ENCODE data around the gene FRY.

Gene FRY

DNA sequence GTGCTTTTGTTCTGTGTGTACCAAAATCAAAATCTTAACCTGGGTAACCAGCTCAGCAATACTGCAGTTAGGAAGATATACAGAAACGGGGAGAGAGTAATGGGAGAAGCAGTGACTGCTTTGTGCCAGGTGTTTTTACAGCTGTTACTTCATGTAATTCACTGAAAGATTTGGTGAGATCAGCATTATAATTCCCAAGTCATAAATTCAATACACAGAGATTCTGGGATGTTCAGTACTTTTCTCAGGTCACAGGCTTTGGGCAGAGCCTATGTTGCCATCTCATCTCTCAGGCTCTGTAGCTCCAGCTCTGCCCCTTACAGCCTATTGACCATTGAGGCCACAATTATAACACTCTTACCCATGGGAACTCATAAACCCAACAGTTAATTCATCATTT, 145.1 kb downstream of the FRY start:
- DNase-seq, result no peak
- in situ Hi-C loops (cut with HindIII; ENCODE audit: low pct_ligation_motif_present, low pct_unique_long_range_greater_than_20kb, low sequenced_read_pairs), result no loop called here

DNA sequence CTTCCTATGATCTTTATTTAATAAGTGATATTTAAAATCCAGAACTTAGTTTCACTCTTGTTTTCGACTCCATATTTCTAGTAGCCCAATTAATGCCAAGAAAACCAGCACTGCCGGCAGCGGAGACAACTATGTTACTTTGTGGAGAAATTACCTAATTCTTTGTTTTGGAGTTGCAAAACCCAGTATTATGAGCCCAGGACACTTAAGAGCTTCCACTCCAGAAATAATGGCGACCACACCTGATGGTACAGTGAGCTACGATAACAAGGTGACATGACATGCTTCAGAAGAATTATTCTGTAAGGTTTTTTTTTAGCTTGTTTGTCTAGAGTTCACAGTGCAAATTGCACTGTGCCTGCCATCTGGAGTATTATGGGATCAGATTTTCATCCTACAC, 147.2 kb downstream of the FRY start:
- no peak for DNase-seq
- in situ Hi-C loops (cut with HindIII; ENCODE audit: low pct_ligation_motif_present, low pct_unique_long_range_greater_than_20kb, low sequenced_read_pairs), result no loop called here

DNA sequence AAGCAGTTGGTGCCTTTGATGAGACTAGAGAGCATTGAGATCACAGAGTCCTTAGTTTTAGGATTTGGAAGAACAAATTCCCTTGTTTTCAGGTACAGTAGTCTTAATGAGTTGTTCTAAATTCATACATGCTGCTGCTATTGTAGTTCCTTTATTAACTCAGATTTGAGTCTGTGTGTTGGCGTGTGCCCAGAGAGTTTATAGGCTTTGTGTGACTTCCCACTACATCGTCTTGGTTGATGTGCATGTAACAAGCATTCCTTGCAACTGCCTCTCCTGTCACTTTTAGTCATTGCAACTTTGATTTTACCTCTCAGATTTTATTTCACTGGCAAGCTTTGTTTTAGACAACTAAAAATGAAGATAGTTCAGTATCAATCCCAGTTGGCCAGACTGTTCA, 148.1 kb downstream of the FRY start:
- in situ Hi-C loops (cut with HindIII; ENCODE audit: low pct_ligation_motif_present, low pct_unique_long_range_greater_than_20kb, low sequenced_read_pairs), result no loop called here
- DNase-seq, result no peak

DNA sequence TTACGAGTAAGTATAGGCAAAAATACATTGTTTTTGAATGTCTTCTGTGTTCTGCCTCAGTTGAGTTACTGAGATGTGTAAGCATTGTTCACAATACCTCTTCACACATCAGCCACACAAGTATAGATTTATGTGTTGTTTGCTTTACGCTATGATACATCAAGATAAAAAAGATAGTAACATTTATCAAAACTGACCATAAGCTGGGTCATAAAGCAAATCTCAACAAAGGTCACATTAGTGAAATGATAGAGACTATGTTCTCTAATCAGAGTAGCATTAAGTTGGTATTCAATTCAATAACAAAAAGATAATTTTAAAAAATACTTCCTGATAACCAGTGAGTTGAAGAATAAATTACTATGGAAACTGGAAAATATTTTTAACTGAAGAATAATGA, 156.1 kb downstream of the FRY start:
- no peak for DNase-seq
- in situ Hi-C loops (cut with HindIII; ENCODE audit: low pct_ligation_motif_present, low pct_unique_long_range_greater_than_20kb, low sequenced_read_pairs), result no loop called here

DNA sequence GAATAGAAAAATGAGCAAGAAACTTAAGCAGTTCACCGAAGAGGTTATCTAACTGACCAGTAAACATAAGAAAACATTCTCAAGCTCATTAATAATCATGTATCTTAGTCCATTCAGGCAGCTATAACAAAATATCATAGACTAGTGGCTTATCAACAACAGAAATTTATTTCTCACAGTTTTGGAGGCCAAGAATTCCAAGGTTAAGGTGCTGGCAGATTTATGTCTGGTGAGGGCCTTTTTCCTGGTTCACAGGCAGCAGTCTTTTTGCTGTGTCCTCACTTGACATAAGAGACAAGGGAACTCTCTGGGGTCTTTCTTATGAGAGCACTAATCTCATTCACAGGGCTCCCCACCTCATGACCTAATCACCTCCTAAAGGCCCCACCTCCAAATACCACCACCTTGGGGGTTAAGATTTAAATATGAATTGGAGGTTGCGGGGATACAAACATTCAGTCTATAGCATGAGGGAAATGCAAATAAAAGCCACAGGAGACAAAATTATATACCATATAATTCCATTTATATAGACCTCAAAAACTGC, 160.0 kb downstream of the FRY start:
- in situ Hi-C loops (cut with HindIII; ENCODE audit: low pct_ligation_motif_present, low pct_unique_long_range_greater_than_20kb, low sequenced_read_pairs), result no loop called here
- DNase-seq, result no peak

DNA sequence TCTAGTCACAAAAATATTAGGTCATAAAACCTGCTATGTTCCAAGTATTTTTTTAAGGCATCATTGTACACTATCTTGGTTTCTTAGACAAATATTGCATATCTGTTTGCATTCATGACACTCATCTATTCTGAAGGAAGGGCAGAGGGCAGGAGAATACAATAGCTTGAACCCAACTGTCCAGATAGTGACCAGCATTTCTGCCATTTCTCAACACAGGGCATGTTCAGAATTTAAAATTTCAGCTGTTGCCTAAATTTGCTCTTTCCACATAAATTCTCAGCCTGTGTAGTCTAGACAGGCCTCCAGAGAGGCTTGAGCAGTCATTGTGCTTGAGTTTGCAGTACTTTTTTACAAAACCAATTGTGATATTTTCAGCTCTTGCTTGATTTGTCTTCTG, 164.1 kb downstream of the FRY start:
- in situ Hi-C loops (cut with HindIII; ENCODE audit: low pct_ligation_motif_present, low pct_unique_long_range_greater_than_20kb, low sequenced_read_pairs), result no loop called here
- no peak for DNase-seq

DNA sequence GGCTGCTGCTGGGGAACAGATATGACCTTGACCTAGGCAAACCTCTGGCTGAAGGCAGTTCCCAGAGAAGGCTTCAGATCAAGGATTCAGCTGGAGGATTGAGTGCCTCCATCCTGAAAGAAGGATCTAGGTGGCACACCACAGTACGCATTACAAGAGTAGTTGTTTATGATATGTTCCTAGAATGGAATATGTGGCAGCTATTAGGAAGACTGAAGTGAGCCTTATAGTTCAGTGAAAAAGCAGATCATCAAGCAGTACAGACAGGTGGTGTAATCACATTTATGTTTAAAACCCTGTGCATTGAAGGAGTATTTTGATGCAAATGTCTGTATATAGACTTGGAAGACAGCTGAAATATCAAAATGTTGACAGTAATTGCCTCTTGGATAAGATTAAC, 167.6 kb downstream of the FRY start:
- no peak for DNase-seq
- in situ Hi-C loops (cut with HindIII; ENCODE audit: low pct_ligation_motif_present, low pct_unique_long_range_greater_than_20kb, low sequenced_read_pairs), result no loop called here

DNA sequence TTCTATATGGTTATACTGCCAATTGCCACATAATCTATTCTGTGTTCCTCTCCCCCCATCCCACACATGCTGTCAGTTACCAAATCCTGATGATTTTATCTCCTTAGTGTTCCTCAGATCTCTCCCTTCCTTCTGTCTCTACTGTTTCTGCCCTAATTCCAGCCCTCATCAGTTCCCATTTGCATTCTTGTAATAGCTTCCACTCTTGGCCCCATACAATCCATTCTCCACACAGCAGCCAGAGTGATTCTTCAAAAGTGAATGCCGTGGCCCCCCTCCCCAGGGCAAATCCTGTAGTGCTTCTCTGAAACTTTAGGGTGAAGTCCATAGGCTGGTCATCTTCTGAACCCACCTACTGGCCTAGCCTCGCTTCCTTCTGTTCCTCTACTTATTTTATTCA, 169.2 kb downstream of the FRY start:
- in situ Hi-C loops (cut with HindIII; ENCODE audit: low pct_ligation_motif_present, low pct_unique_long_range_greater_than_20kb, low sequenced_read_pairs), result no loop called here
- DNase-seq, result no peak

DNA sequence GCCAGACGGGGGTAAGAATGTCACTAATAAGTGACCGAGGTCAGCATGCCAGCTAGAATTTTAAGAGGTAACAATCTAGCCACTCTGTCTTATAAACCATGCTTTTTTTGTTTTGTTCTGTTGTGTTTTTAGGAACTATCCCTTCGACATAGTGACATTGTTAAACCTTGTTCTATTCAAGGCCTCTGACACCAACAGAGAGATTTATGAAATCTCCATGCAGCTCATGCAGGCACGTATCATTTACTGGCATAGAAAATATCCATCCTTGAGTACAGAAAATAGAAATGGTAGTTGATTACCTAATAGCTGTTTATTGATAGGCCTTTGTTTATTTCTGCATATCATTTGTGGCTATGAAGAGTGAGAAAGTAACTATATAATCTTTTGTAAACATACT, 170.2 kb downstream of the FRY start:
- DNase-seq, result no peak
- in situ Hi-C loops (cut with HindIII; ENCODE audit: low pct_ligation_motif_present, low pct_unique_long_range_greater_than_20kb, low sequenced_read_pairs), result no loop called here

DNA sequence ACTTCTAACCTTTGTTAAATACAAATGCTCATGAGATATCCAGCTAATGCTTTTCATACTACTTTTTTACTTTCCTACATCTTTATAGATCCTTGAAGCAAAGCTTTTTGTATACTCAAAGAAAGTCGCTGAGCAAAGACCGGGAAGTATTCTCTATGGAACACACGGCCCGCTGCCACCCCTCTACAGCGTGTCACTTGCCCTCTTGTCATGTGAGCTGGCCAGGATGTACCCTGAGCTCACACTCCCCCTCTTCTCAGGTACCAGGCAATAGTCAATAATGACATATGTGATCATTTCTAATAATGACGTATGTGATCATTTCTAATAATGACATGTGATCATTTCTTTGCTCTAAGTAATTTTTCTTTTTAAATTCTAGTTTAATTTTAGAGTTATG, 170.7 kb downstream of the FRY start:
- in situ Hi-C loops (cut with HindIII; ENCODE audit: low pct_ligation_motif_present, low pct_unique_long_range_greater_than_20kb, low sequenced_read_pairs), result no loop called here
- DNase-seq, result no peak

DNA sequence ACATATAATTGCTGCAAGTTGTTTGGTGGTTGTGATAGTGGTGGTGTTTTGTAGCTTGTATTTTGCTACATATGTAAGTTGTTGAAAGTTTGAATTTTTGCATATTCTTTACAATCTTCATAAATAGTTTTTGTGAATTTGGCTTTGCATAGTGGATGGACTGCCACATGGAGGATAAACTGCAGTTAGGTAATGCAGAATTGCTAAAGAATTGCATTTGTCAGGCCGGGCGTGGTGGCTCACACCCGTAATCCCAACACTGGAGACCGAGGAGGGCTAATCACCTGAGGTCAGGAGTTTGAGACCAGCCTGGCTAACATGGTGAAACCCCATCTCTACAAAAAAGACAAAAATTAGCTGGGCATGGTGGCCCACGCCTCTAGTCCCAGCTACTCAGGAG, 171.6 kb downstream of the FRY start:
- DNase-seq, result no peak
- in situ Hi-C loops (cut with HindIII; ENCODE audit: low pct_ligation_motif_present, low pct_unique_long_range_greater_than_20kb, low sequenced_read_pairs), result no loop called here

DNA sequence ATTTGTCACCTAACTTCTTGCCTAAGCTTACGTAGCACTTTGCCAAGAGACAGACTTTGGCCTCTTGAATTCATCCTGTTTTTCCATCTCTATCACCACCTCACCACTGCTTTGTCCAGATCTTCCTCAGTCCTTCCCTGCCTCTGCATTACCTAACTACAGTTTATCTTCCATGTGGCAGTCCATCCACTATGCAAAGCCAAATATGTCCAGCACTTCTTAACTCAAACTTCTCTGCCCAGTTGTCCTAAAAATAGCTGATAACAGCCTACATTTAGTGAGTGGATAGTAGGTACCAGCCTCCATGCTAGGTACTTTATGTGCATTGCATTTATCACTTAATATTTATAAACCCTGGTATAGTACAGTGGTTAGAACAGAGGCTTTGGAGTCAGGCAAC, 172.2 kb downstream of the FRY start:
- in situ Hi-C loops (cut with HindIII; ENCODE audit: low pct_ligation_motif_present, low pct_unique_long_range_greater_than_20kb, low sequenced_read_pairs), result no loop called here

DNA sequence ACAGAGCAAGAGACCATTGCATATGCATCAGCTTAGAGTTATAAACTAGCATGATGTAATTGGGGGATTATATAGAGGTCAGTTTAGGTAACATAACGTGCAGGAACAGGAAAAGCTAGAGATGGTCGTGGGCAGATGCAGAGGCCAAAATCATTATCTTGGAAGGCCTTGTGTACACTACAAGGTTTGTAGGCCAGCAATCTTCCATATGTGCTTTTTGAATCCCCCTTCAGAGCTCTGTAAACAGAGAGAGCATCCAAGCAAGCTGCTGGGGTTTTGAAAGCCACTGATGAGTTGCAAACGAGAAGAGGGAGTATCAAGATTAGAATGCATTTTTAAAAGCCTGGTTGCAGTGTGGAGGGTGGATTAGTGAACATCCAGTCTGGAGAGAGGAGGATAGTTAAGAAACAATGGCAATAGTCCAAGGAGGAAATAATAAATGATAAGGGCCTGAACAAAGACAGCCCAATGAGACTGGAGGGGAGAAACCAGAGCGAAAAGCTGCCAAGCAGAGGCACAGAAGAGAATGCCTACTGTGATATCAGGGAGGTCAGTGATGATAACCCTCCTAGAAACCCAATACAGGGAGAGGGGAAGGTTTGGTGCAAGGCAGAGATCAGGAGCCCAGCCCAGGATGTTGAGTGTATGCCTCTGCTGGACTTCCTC, 174.0 kb downstream of the FRY start:
- no peak for DNase-seq
- in situ Hi-C loops (cut with HindIII; ENCODE audit: low pct_ligation_motif_present, low pct_unique_long_range_greater_than_20kb, low sequenced_read_pairs), result no loop called here

More for the DNA sequence above, 172.2 kb downstream of the FRY start:
- no peak for DNase-seq

DNA sequence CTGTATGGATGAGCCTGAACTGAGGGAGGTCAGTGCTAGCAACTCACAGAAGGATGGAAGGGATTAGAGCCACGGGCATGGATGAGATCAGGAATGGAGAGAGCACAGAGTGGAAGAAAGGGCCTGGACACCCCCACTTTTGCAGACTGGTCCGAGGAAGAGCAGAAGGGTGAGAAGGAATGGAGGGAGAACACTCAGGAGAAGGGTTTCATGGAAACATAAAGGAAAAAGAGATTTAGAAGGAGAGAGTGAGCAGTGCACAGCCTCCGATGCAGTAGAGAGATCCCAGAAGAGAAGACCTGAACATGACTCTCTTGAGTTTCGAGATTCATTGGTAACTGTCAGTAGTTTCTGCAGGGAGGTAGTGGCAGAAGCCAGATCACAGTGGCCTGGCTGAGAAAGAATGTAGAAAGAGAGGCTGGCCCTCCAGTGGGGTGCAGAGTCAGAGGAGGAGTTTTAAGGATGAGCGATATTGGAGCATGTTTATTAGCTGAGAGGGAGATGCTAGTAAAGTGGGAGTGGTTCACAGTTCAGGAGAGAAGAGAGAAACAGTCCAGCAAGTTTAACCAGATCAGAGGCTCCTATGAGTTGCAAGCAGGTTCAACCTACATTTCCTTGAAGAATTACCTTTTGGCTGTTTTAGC, 174.6 kb downstream of the FRY start:
- in situ Hi-C loops (cut with HindIII; ENCODE audit: low pct_ligation_motif_present, low pct_unique_long_range_greater_than_20kb, low sequenced_read_pairs), result no loop called here
- no peak for DNase-seq

DNA sequence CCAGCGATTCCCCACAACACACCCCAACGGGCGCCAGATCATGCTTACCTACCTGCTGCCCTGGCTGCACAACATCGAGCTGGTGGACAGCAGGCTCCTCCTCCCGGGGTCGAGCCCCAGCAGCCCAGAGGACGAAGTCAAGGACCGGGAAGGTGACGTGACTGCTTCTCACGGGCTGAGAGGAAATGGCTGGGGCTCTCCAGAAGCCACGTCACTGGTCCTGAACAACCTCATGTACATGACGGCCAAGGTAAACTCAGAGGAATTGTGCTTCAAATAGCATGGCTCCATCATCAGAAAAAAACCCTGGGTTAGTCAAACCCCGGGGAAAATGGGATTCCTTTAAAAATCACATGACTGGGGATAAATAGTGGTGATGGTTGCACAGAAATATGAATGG, 177.3 kb downstream of the FRY start:
- in situ Hi-C loops (cut with HindIII; ENCODE audit: low pct_ligation_motif_present, low pct_unique_long_range_greater_than_20kb, low sequenced_read_pairs), result no loop called here
- DNase-seq, result no peak

DNA sequence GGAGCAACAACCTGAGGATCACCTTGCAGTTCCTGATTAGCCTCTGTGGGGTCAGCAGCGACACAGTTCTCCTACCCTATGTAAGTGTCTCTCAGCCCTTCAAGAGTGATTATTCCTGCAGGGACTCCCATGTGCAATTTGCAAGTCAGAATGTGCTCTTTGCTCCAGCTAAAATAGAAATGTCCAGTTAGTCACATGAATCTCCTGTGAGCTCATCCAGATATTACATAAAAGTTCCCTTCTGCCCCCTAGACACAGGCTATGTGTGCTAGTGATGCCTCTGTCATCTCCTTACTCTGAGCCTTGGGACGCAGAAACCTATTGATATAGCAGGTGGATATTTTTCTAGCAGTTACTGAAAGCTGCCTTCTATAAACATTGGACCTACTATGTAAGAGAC, 178.1 kb downstream of the FRY start:
- no peak for DNase-seq
- in situ Hi-C loops (cut with HindIII; ENCODE audit: low pct_ligation_motif_present, low pct_unique_long_range_greater_than_20kb, low sequenced_read_pairs), result no loop called here

DNA sequence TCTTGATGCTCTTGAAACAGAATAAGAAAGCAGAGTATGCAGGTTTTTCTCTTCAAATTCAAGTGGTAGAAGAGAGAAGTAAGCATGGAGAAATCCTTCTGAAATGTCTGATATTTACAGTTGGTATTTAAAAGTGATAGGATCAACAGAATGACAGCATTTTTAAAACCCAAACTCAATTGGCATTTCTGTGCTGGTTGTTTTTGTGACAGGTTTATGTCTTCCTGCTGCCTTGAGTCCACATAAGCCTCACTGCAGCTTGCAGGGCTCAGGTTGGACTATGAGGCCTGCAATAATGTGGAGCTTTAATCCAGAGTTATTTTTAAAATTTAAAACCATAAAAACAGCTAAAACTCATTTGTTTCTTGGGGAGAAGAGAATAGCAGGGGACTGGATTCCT, 178.5 kb downstream of the FRY start:
- DNase-seq, result no peak
- in situ Hi-C loops (cut with HindIII; ENCODE audit: low pct_ligation_motif_present, low pct_unique_long_range_greater_than_20kb, low sequenced_read_pairs), result no loop called here

DNA sequence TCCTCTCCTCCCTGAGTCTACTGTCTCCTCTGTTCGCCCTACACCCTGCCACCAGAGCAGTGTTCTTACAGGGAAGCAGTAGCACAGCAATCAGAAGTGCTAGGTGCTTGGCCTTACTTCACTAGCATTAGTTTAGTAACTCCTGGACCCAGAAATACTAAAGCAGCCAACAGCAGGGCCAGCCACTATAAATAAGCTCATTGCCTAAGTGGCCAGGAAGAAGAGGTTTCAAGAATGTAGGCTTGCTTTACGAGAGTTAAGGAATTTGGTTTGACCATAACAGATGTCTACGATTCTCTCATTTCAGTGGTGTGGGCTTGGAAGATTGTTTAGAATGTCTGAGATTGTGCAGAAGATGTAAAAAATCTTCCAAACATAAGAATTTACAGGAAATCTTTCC, 180.2 kb downstream of the FRY start:
- in situ Hi-C loops (cut with HindIII; ENCODE audit: low pct_ligation_motif_present, low pct_unique_long_range_greater_than_20kb, low sequenced_read_pairs), result no loop called here
- no peak for DNase-seq

DNA sequence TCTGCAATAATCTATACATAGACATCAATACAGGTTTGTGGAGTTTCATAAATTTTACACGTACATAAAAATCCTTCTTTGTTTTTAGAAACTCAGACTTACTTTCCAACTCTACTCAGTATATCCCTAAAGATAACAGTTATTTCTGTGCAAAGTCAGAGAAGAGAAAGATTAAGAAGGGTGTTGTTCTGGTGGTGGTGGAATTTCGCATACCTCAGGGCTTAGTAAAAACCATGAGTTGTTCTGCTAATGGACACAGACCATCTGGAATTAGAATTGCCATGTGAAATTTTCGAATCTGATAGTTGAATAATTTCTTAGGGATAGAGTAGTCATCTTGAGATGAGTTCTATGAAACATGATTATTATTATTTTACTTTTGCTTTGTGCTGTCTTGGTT, 180.8 kb downstream of the FRY start:
- in situ Hi-C loops (cut with HindIII; ENCODE audit: low pct_ligation_motif_present, low pct_unique_long_range_greater_than_20kb, low sequenced_read_pairs), result no loop called here
- DNase-seq, result no peak

DNA sequence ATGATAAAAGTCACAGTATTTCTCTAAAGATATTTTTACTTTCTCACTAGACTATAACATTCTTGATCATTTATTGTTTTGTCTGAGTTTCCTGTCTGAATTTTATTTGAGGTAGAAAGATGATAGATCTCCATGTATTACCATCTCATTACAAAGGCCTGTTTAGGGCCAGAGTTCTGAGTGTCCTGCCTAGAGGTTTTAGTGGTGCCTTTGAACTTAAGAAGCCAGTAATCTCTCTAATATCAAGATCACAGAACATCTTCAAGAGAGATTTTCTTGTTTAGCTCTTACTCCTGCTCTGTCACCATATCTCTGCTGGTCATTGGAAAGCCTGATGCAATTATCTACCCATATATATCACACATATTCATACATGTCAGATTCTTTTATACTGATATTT, 182.1 kb downstream of the FRY start:
- no peak for DNase-seq
- in situ Hi-C loops (cut with HindIII; ENCODE audit: low pct_ligation_motif_present, low pct_unique_long_range_greater_than_20kb, low sequenced_read_pairs), result no loop called here

Measured in ACHN (cell line).